Astrocyte (in vitro differentiated cells and primary cell): ENCODE data around the gene BTBD2. TPM values are rescaled to one million over a fixed set of nuclear protein-coding genes. Genes with fewer than 3 reads are reported as not detected.

Source experiments
- DNase-seq: peaks from one replicate; pipeline ENCODE4 v3.0.0-alpha.2; 2010; ENCODE audit warnings: low read depth
- FAIRE-seq: peaks from 2 replicates; lab custom pipeline; 2011; peaks lifted over from hg19 to GRCh38; lab: Jason Lieb, UNC
- H2AFZ ChIP-seq: 2 replicates; pipeline ENCODE4 v1.6.0; 2012; ENCODE audit warnings: low read depth, low read length, inconsistent platforms
- H3K27ac ChIP-seq: 2 replicates; pipeline ENCODE4 v1.5.1; 2011; ENCODE audit warnings: low read depth, low read length, inconsistent platforms
- H3K27me3 ChIP-seq: 2 replicates; pipeline ENCODE4 v1.6.0; 2011; ENCODE audit warnings: low read length, inconsistent platforms; ENCODE audit not compliant: insufficient read depth
- H3K36me3 ChIP-seq: 2 replicates; pipeline ENCODE4 v1.5.1; 2011; ENCODE audit warnings: low read length, inconsistent platforms; ENCODE audit not compliant: insufficient read depth
- H3K4me1 ChIP-seq: 2 replicates; pipeline ENCODE4 v1.5.1; 2011; ENCODE audit warnings: low read length, inconsistent platforms; ENCODE audit not compliant: insufficient read depth
- H3K4me2 ChIP-seq: 2 replicates; pipeline ENCODE4 v1.6.0; 2012; ENCODE audit warnings: low read length, inconsistent platforms
- H3K4me3 ChIP-seq: 2 replicates; pipeline ENCODE4 v1.5.1; 2011; ENCODE audit warnings: low read depth, mild to moderate bottlenecking, low read length, inconsistent platforms; ENCODE audit not compliant: insufficient read depth
- H3K79me2 ChIP-seq: 2 replicates; pipeline ENCODE4 v1.6.0; 2012; ENCODE audit warnings: mild to moderate bottlenecking, low read length, inconsistent platforms; ENCODE audit not compliant: insufficient read depth
- H3K9ac ChIP-seq: 2 replicates; pipeline ENCODE4 v1.6.0; 2012; ENCODE audit warnings: mild to moderate bottlenecking, low read length, inconsistent platforms
- H3K9me3 ChIP-seq: 2 replicates; pipeline ENCODE4 v1.5.1; 2012; ENCODE audit warnings: low read depth, mild to moderate bottlenecking, low read length, inconsistent platforms; ENCODE audit not compliant: insufficient read depth
- H4K20me1 ChIP-seq: 2 replicates; pipeline ENCODE4 v1.6.0; 2012; ENCODE audit warnings: low read length, inconsistent platforms; ENCODE audit not compliant: insufficient read depth
- H3K27ac Mint-ChIP-seq: one replicate; pipeline ENCODE4 v1.8.0; 2021; ENCODE audit warnings: mild to moderate bottlenecking, mixed read lengths; ENCODE audit not compliant: unreplicated experiment
- H3K27me3 Mint-ChIP-seq: one replicate; pipeline ENCODE4 v1.8.0; 2021; ENCODE audit warnings: low read depth, mixed read lengths; ENCODE audit not compliant: unreplicated experiment
- H3K36me3 Mint-ChIP-seq: one replicate; pipeline ENCODE4 v1.8.0; 2021; ENCODE audit warnings: low read depth, mixed read lengths; ENCODE audit not compliant: unreplicated experiment
- H3K4me1 Mint-ChIP-seq: one replicate; pipeline ENCODE4 v1.8.0; 2021; ENCODE audit warnings: low read depth, mixed read lengths; ENCODE audit not compliant: unreplicated experiment
- H3K4me3 Mint-ChIP-seq: one replicate; pipeline ENCODE4 v1.8.0; 2021; ENCODE audit warnings: mild to moderate bottlenecking, moderate library complexity, mixed read lengths; ENCODE audit not compliant: unreplicated experiment
- H3K9me3 Mint-ChIP-seq: one replicate; pipeline ENCODE4 v1.8.0; 2021; ENCODE audit warnings: mild to moderate bottlenecking, mixed read lengths; ENCODE audit not compliant: unreplicated experiment
- CTCF ChIP-seq: IDR thresholded peaks from 2 replicates; pipeline ENCODE4 v1.5.1; 2011; ENCODE audit warnings: low read depth, mild to moderate bottlenecking, inconsistent platforms, low read length, moderate library complexity; ENCODE audit not compliant: insufficient read depth
- EZH2 ChIP-seq: IDR thresholded peaks from 2 replicates; pipeline ENCODE4 v1.6.1; 2012; ENCODE audit warnings: mild to moderate bottlenecking, low read length, inconsistent platforms; ENCODE audit not compliant: insufficient read depth
- total RNA-seq: library from RNA; stranded (reverse); gene quantifications from 2 replicates; pipeline ENCODE4 v1.2.1, GENCODE V29; 2021

The BTBD2 gene
- total RNA-seq, 1 donor from 2014 or later, result 53.7 TPM

DNA sequence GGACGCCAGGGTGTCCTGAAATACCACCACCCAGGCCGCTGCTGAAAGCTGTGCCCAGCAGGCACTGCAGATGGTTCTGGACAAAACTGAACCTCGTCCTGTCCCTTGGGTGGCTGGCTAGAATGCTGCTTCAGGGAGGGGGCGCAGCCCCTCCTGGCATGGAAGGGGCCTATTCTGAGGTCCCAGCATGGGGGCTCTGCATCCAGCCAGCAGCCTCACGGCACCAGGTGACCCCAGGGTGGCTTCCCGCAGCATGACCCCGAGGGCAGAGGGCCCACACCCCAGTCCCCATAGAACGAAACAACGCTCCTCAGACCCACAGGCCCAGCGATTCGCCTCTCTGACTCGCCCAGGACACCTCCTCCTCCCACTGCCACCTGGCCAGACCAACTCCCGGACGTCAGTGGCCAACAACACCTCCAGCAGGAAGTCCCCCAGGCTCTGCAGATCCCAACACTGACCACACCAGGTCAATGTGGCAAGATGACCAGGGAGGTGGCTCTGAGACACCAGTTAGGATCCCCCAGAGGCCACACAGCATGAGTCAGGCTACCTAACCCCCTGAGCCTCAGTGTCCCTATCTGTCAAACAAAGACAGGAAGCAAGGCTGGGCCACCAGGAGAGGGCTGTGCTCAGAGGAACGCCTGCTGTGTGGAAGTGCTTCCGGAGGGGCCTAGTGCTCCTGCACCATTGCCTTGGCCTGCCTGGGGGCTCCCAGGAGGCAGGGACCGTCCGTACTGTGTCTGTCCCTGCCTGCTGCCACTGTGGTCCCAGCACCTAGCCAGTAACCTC lies 29.4 kb upstream of the BTBD2 start:
- Histone ChIP-seq H3K9ac (no peak overlapping the region), H3K79me2 (peaks cover 54% of the 10 kb centered on the region), H3K27ac (no peak overlapping the region), H3K27me3 (no peaks in the 10 kb centered on the region), H2AFZ (no peak overlapping the region), H3K9me3 (no peaks in the 10 kb centered on the region), H3K4me2 (no peak overlapping the region), H3K4me1 (peaks cover 38% of the 10 kb centered on the region), H4K20me1 (peaks cover 60% of the 10 kb centered on the region), H3K4me3 (no peak overlapping the region), H3K36me3 (no peaks in the 10 kb centered on the region)
- H3K27ac Mint-ChIP-seq, result no peak overlapping the region
- H3K4me3 Mint-ChIP-seq, result peak overlapping the region; percentile 27
- no peaks in the 10 kb centered on the region for H3K9me3 Mint-ChIP-seq
- FAIRE-seq (no peak), DNase-seq (no peak)
- H3K27me3 Mint-ChIP-seq, result no peaks in the 10 kb centered on the region
- peaks cover 3% of the 10 kb centered on the region for H3K36me3 Mint-ChIP-seq
- no peak for TF ChIP-seq EZH2
- no peak for TF ChIP-seq CTCF
- H3K4me1 Mint-ChIP-seq, result peaks cover 12% of the 10 kb centered on the region

GRCh38 chr19:2043961-2044708 lies 28.6 kb upstream of the BTBD2 start:
- H3K4me2 ChIP-seq, result no peak overlapping the region
- no peak overlapping the region for H3K4me3 Mint-ChIP-seq
- peaks cover 30% of the 10 kb centered on the region for H3K4me1 ChIP-seq
- peaks cover 53% of the 10 kb centered on the region for H4K20me1 ChIP-seq
- no peaks in the 10 kb centered on the region for H3K9me3 Mint-ChIP-seq
- peaks cover 46% of the 10 kb centered on the region for H3K79me2 ChIP-seq
- no peak for FAIRE-seq
- no peaks in the 10 kb centered on the region for H3K27me3 Mint-ChIP-seq
- H3K9ac ChIP-seq, result no peak overlapping the region
- H3K36me3 ChIP-seq, result no peaks in the 10 kb centered on the region
- no peaks in the 10 kb centered on the region for H3K9me3 ChIP-seq
- no peaks in the 10 kb centered on the region for H3K27me3 ChIP-seq
- H3K27ac Mint-ChIP-seq, result no peak overlapping the region
- no peak overlapping the region for H2AFZ ChIP-seq
- no peak overlapping the region for H3K27ac ChIP-seq
- H3K4me3 ChIP-seq, result no peak overlapping the region
- peaks cover 12% of the 10 kb centered on the region for H3K4me1 Mint-ChIP-seq
- TF ChIP-seq EZH2 (no peak), CTCF (no peak)
- DNase-seq, result no peak
- peaks cover 3% of the 10 kb centered on the region for H3K36me3 Mint-ChIP-seq
